ENCODE results near the gene OR1F1. TPM values are rescaled to one million over a fixed set of nuclear protein-coding genes. Genes with fewer than 3 reads are reported as not detected.
"Not testable (repeated sequence)": the region's sequence is repeated elsewhere in the genome, so short reads cannot be mapped to it uniquely, and the experiment has no call there.

The OR1F1 gene
- total RNA-seq, 1 donor from 2014 or later, result not detected

DNA sequence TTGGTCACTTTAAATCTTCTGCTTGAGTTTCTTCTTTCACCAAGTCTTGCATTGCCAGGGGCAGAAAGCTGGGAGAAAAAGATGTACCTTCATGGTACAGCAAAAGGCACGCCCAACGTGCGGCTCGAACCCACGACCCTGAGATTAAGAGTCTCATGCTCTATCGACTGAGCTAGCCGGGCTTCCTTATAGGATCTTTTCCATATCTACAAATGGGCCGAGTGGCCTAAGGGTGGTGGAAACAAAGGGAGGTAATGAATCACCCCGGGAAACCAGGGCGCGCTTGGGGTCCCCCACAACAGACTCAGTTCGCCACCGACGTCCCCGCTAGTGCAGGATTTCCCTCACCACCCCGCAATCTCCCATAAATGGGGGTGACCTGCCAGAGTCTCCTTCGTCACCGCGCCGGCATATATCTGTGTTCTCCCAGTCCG, 7.5 kb upstream of the OR1F1 start:
- H2AFZ ChIP-seq (replicated peaks), result no peak overlapping the region
- DNase-seq (ENCODE audit: low spot score), result no peak
- H3K27ac Mint-ChIP-seq, result no peak overlapping the region
- H3K79me2 ChIP-seq (ENCODE audit: low read depth), result no peaks in the 10 kb centered on the region
- H3K27me3 ChIP-seq, result peaks cover 99% of the 10 kb centered on the region
- no peak overlapping the region for H3K9ac ChIP-seq
- TF ChIP-seq, protein P1, sequence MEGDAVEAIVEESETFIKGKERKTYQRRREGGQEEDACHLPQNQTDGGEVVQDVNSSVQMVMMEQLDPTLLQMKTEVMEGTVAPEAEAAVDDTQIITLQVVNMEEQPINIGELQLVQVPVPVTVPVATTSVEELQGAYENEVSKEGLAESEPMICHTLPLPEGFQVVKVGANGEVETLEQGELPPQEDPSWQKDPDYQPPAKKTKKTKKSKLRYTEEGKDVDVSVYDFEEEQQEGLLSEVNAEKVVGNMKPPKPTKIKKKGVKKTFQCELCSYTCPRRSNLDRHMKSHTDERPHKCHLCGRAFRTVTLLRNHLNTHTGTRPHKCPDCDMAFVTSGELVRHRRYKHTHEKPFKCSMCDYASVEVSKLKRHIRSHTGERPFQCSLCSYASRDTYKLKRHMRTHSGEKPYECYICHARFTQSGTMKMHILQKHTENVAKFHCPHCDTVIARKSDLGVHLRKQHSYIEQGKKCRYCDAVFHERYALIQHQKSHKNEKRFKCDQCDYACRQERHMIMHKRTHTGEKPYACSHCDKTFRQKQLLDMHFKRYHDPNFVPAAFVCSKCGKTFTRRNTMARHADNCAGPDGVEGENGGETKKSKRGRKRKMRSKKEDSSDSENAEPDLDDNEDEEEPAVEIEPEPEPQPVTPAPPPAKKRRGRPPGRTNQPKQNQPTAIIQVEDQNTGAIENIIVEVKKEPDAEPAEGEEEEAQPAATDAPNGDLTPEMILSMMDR (IDR thresholded peaks at IDR 0.05), result no peak
- TF ChIP-seq EZH2phosphoT487 (IDR thresholded peaks at IDR 0.05) (no peak), EZH2 (IDR thresholded peaks at IDR 0.05) (no peak)
- H4K20me1 ChIP-seq (ENCODE audit: low read depth), result peaks cover 22% of the 10 kb centered on the region
- H3K27ac ChIP-seq, result no peak overlapping the region
- H3K4me1 Mint-ChIP-seq, result peaks cover 29% of the 10 kb centered on the region
- H3K4me2 ChIP-seq, result peak overlapping the region; percentile 63
- no peaks in the 10 kb centered on the region for H3K36me3 ChIP-seq
- peaks cover 6% of the 10 kb centered on the region for H3K9me3 Mint-ChIP-seq
- peaks cover 71% of the 10 kb centered on the region for H3K27me3 Mint-ChIP-seq (ENCODE audit: insufficient read depth, low read depth)
- peaks cover 33% of the 10 kb centered on the region for H3F3A ChIP-seq (ENCODE audit: low read depth)
- peak overlapping the region; percentile 29 for H3K4me3 ChIP-seq
- peak overlapping the region; percentile 74 for H3K4me3 Mint-ChIP-seq
- peaks cover 2% of the 10 kb centered on the region for H3K36me3 Mint-ChIP-seq
- H3K9me3 ChIP-seq (ENCODE audit: low read depth), result no peaks in the 10 kb centered on the region
- no peaks in the 10 kb centered on the region for H3K4me1 ChIP-seq

DNA sequence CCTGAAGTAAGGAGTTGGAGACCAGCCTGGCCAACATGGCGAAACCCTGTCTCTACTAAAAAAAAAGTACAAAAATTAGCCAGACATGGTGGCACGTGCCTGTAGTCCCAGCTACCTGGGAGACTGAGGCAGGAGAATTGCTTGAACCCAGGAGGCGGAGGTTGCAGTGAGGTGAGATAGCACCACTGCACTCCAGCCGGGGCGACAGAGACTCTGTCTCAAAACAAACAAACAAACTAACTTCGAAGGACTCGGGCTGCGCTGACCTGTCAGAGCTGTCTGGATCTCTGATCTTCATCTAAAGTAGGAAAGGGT, 5.8 kb upstream of the OR1F1 start:
- not testable (repeated sequence) for H3K9me3 Mint-ChIP-seq; H3K36me3 ChIP-seq; H3K36me3 Mint-ChIP-seq; H3K27ac ChIP-seq; H2AFZ ChIP-seq (replicated peaks); H3K4me1 ChIP-seq; H3K9me3 ChIP-seq (ENCODE audit: low read depth); H3K79me2 ChIP-seq (ENCODE audit: low read depth); DNase-seq (ENCODE audit: low spot score); H3K9ac ChIP-seq
- H3K4me1 Mint-ChIP-seq, result peaks cover 27% of the 10 kb centered on the region
- H3K27me3 Mint-ChIP-seq (ENCODE audit: insufficient read depth, low read depth), result peaks cover 58% of the 10 kb centered on the region
- H3K4me2 ChIP-seq, result peak overlapping the region; percentile 85
- peaks cover 20% of the 10 kb centered on the region for H4K20me1 ChIP-seq (ENCODE audit: low read depth)
- H3K4me3 Mint-ChIP-seq, result peak overlapping the region; percentile 93
- H3K27ac Mint-ChIP-seq, result peak overlapping the region; percentile 98
- peak overlapping the region; percentile 74 for H3K4me3 ChIP-seq
- H3K27me3 ChIP-seq, result peaks cover 99% of the 10 kb centered on the region
- peaks cover 29% of the 10 kb centered on the region for H3F3A ChIP-seq (ENCODE audit: low read depth)

DNA sequence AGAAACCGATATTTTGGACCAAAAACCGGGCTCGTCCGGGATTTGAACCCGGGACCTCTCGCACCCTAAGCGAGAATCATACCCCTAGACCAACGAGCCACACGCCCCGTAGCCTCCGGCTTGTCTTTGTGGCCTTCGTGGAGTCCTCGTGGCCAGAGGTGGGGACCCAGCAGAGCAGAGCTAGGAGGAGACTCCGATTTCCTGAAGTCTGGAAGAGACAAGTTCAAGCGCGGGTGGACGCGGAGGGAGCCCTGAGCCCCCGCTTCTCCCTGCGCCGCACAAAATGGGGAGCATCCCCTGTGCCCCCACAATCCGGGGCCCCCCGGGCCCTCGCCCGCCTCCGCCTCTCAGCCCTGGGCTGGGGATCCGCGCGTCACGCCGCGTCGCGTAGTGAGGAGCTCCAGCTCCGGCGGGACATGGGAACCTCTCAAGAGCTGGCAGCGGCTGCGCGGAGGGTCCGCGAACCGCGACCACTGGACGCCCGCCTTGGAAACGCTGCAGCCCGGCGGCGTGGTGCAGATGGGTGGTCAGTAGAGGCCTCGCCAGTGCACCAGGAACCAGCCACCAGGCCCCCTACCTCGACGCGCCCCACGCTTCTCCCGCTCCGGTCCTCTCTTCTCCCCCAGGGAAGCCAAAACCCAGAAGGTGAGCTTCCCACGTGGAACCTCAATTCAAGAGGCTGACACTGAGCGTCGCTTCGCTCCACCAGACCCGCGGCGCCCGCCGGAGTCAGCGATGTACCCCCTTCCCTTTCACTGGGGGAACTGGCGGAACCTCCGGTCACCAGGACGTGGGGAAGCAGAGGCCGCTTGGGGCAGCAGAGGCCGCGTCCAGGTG, 5.2 kb upstream of the OR1F1 start:
- H2AFZ ChIP-seq (replicated peaks), result peak overlapping the region; percentile 88

More for the DNA sequence above, 5.2 kb upstream of the OR1F1 start:
- Mint-ChIP-seq H3K4me3 (peak overlapping the region; percentile 93), H3K4me1 (peaks cover 30% of the 10 kb centered on the region), H3K9me3 (peaks cover 6% of the 10 kb centered on the region), H3K36me3 (peaks cover 2% of the 10 kb centered on the region), H3K27ac (peak overlapping the region; percentile 98), H3K27me3 (ENCODE audit: insufficient read depth, low read depth) (peaks cover 61% of the 10 kb centered on the region)
- Histone ChIP-seq H4K20me1 (ENCODE audit: low read depth) (peaks cover 25% of the 10 kb centered on the region), H3K4me2 (peak overlapping the region; percentile 85), H3F3A (ENCODE audit: low read depth) (peaks cover 35% of the 10 kb centered on the region), H3K27ac (no peak overlapping the region), H3K4me3 (peak overlapping the region; percentile 74), H3K9ac (no peak overlapping the region), H3K9me3 (ENCODE audit: low read depth) (no peaks in the 10 kb centered on the region), H3K4me1 (no peaks in the 10 kb centered on the region), H3K79me2 (ENCODE audit: low read depth) (no peaks in the 10 kb centered on the region), H3K36me3 (no peaks in the 10 kb centered on the region), H3K27me3 (peaks cover 98% of the 10 kb centered on the region)
- TF ChIP-seq EZH2 (IDR thresholded peaks at IDR 0.05) (no peak), EZH2phosphoT487 (IDR thresholded peaks at IDR 0.05) (peak; percentile 39)
- TF ChIP-seq, protein P1 (IDR thresholded peaks at IDR 0.05), result peak; percentile 45
- peak; percentile 73 for DNase-seq (ENCODE audit: low spot score)
